A549 (cell line): ENCODE measurements around the gene INTS14.

Experiments used
- CEBPB ChIP-seq, 2 experiments: fragments of >200 bp in 1 of 2; sonication (Bioruptor Twin) in 1 of 2; formaldehyde crosslinking in 1 of 2; IDR thresholded peaks; 2 replicates each; pipeline ENCODE4 v1.6.1; 2012 to 2016
- CTCF ChIP-seq: fragments of >200 bp; sonication (Bioruptor Twin); formaldehyde crosslinking; IDR thresholded peaks from 3 replicates; pipeline ENCODE4 v1.5.1; 2016
- PHF8 ChIP-seq: fragments of 200-600 bp; sonication (generic); IDR thresholded peaks from 2 replicates; pipeline ENCODE4 v1.6.1; 2016; ENCODE audit warnings: low read depth, mild to moderate bottlenecking, antibody characterized with exemption, moderate library complexity, borderline replicate concordance
- POLR2A ChIP-seq: IDR thresholded peaks from 2 replicates; pipeline ENCODE4 v1.6.1; 2012; ENCODE audit warnings: mild to moderate bottlenecking, low read length
- POLR2AphosphoS2 ChIP-seq: conservative IDR thresholded peaks from 2 replicates; pipeline ENCODE4 v1.6.1; 2012; ENCODE audit warnings: low read length, improper control_type of control experiment, inconsistent platforms
- REST ChIP-seq: fragments of 200-600 bp; sonication (generic); IDR thresholded peaks from 2 replicates; pipeline ENCODE4 v1.6.1; 2016; ENCODE audit warnings: antibody characterized with exemption, mild to moderate bottlenecking, moderate library complexity

DNA sequence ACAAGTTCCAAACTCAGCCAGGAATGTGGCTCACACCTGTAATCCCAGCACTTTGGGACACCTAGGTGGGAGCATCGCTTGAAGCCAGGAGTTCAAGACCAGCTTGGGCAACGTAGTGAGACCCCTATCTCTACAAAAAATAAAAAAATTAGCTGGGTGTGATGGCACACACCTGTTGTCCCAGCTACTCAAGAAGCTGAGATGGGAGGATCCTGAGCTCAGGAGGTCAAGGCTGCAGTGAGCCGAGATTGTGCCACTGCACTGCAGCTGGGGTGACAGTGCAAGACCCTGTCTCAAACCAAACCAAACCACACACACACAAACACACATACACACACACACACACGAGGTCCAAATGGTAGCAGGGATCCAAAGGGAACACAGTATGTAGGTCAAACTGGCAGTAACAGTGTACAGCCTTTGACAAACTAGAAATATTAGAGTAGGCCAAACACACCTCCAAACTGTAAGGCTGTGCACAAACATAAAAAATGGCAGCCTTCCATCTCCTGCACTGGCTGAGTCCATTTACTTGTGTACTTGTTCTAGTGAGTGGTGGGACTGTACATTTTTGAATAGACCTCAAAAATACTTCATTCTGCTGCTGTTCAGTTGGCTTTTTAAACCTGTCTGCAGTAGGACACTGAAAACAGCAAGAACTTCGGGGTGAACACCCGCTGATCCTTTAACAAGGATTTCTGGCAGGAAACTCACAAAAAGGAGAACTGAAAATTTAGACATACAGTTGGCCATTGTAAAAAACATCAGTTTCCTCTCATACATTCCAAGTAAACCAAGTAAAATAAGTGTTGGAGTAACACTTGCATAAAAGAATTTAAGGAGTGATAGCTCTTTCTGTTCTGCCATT is 33.6 kb downstream of the INTS14 start:
- TF ChIP-seq CTCF, result no peak
- TF ChIP-seq CEBPB (IDR thresholded peaks at IDR 0.05), result no peak
- TF ChIP-seq POLR2AphosphoS2, result no peak
- TF ChIP-seq REST, result no peak
- TF ChIP-seq POLR2A, result no peak
- TF ChIP-seq PHF8, result no peak
